Brain microvascular endothelial cell (primary cell): Measurements from ENCODE around the gene LETM1.

Experiments used
- DNase-seq: peaks from one replicate; pipeline ENCODE4 v3.0.0-alpha.2; 2020
- H3K27ac ChIP-seq: fragments of 250-450 bp; sonication (Bioruptor Pico); 2 replicates; pipeline ENCODE4 v1.5.1; 2020; ENCODE audit warnings: mild to moderate bottlenecking, moderate library complexity
- H3K27me3 ChIP-seq: fragments of 250-450 bp; sonication (Bioruptor Pico); replicated peaks from 2 replicates; pipeline ENCODE4 v1.5.1; 2020; ENCODE audit warnings: mild to moderate bottlenecking
- H3K36me3 ChIP-seq: fragments of 250-450 bp; sonication (Bioruptor Pico); replicated peaks from 2 replicates; pipeline ENCODE4 v1.5.1; 2020; ENCODE audit warnings: mild to moderate bottlenecking
- H3K4me3 ChIP-seq: 2 replicates; pipeline ENCODE4 v1.5.1; 2011; ENCODE audit warnings: low read depth, mild to moderate bottlenecking, control low read depth, low read length, moderate library complexity
- in situ Hi-C: cut with HindIII; loops from 2 replicates; pipeline ENCODE4 v1.10.0; 2017; ENCODE audit warnings: low sequenced_read_pairs, low pct_ligation_motif_present
- TF ChIP-seq, protein P1 (sequence below): IDR thresholded peaks from 2 replicates; pipeline ENCODE4 v1.5.1; 2011; ENCODE audit warnings: low read depth, mild to moderate bottlenecking, moderate library complexity, low read length, control low read depth, inconsistent platforms; ENCODE audit errors: missing control alignments

LETM1 gene

DNA sequence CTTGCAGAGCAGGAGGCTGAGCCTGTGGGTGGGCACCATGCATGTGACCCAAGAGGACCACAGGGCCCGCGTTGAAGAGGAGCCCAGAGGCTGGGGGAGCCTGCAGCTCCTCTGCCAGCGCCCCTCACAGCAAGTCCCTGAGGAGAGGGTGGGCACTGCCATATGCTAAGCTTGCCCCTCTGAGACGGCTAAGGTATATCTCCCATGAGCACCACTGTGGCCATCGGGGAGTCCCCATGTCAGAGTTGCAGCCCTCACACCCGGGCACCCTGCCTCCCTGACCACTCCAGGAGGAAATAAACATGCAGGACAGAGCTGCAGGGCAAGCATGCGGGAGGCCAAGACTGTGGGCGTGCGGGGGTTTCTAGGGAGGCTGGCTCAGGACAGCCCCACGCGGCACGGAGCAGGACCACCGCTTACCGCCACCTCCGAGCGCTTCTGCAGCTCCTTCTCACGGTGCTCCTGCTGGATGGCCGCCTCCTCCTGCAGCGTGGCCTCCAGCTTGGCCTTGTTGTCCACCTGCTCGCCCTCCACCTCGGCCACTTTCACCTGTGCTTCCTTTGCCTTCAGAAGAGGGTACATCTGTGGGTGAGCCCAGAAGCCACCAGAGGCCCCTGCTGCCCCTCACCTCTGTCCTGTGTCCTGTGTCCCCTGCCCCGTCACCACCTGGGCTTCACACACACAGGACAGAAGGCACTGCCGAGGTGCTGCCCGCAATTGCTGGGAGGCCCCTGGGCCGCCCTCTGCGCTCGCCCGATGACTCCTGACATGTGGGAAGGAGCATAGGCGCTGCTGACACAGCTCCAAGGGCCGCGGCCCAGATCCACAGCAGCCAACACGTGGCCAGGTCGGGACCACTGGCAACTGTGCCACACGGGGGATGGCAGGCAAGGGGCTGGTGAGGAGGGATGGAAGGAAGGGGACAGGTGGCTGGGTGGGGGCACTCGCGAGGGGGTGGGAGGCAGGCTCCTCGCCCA, 33.1 kb downstream of the LETM1 start:
- H3K27me3 ChIP-seq, result no peaks in the 10 kb centered on the region
- H3K36me3 ChIP-seq, result peaks cover 82% of the 10 kb centered on the region
- TF ChIP-seq, protein P1, sequence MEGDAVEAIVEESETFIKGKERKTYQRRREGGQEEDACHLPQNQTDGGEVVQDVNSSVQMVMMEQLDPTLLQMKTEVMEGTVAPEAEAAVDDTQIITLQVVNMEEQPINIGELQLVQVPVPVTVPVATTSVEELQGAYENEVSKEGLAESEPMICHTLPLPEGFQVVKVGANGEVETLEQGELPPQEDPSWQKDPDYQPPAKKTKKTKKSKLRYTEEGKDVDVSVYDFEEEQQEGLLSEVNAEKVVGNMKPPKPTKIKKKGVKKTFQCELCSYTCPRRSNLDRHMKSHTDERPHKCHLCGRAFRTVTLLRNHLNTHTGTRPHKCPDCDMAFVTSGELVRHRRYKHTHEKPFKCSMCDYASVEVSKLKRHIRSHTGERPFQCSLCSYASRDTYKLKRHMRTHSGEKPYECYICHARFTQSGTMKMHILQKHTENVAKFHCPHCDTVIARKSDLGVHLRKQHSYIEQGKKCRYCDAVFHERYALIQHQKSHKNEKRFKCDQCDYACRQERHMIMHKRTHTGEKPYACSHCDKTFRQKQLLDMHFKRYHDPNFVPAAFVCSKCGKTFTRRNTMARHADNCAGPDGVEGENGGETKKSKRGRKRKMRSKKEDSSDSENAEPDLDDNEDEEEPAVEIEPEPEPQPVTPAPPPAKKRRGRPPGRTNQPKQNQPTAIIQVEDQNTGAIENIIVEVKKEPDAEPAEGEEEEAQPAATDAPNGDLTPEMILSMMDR, result no peak
- no peak overlapping the region for H3K4me3 ChIP-seq
- DNase-seq, result no peak
- H3K27ac ChIP-seq, result no peak overlapping the region
- in situ Hi-C loops, result no loop called here

DNA sequence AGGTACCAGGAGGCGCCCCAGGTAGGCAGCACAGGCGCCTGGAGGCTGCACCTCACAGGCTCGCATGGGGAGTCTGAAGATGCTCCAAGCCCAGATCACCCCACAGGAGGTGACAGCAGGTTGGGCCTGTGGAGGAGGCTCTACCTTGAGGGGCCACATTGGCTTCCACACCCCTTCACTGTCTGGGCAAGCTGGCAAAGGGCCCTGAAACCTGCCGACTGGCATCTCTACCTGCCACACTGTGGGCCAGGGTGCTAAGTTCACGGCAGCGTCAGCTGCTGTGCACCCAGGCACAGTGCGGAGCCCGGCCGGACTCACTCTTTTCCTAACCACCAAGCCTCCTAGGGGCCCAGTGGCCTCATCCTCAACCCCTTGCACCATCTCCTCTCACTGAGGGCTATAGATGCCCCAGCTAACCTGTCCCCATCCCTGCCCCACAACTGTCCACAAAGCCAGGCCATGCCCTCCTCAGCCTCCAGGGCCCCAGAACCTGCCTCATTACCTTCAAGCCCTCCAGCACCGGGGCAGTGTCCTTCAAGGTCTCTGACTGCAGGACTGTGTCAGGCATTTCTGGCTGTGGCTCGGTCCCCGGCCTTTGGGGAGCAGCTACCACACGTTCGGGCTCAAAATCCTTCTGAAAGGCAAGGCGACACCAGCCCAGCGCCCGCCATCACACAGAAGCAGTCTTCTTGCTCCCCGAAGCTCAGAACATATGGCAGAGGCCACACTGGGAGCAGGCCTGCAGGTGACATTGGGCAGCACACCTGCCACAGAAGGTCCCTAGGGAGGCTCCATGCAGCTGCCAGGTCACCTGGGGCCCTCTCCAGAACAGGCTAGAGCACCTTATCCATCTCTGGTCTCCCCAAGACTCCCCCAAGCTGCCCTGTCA, 34.0 kb downstream of the LETM1 start:
- Histone ChIP-seq H3K27ac (no peak overlapping the region), H3K4me3 (no peak overlapping the region), H3K36me3 (peaks cover 87% of the 10 kb centered on the region), H3K27me3 (no peaks in the 10 kb centered on the region)
- TF ChIP-seq, protein P1, result no peak
- no peak for DNase-seq
- in situ Hi-C loops, result no loop called here

DNA sequence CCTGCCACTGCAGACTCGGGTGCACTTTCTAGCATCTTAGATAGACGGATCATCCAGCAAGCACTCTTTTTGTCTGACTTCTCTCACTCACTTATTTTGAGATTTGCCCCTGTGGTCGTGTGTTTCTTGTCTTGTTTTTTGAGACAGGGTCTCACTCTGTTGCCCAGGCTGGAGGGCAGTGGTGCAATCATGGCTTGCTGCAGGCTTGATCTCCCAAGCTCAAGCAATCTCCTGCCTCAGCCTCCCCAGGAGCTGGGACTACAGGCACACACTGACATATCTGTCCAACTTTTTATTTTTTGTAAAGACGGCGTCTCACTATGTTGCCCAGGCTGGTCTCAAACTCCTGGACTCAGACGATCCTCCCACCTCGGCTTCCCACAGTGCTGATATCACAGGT, 36.1 kb downstream of the LETM1 start:
- TF ChIP-seq, protein P1, result no peak
- peaks cover 84% of the 10 kb centered on the region for H3K36me3 ChIP-seq
- no peak overlapping the region for H3K4me3 ChIP-seq
- H3K27ac ChIP-seq, result no peak overlapping the region
- in situ Hi-C loops, result no loop called here
- no peak for DNase-seq
- no peaks in the 10 kb centered on the region for H3K27me3 ChIP-seq

DNA sequence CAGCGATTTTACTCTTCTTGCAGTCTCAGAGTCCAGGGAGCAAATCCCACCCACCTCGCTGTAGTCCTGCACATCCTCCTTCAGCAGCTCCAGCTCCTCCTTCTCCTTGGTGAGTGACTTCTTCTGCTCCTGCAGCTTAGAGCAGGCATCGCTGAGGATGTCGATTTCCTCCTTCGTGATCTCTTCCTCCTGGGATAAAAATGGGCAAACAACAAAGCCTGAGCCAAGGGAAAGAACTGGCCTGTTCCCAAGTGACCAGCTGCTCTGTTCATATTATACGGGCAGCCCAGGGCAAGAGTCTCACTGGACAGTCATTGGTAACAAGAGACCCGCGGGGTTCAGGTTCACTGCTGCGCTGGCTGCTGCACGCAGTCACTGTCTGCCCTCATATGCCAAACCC, 36.7 kb downstream of the LETM1 start:
- Histone ChIP-seq H3K27me3 (no peaks in the 10 kb centered on the region), H3K4me3 (no peak overlapping the region), H3K27ac (no peak overlapping the region), H3K36me3 (peaks cover 83% of the 10 kb centered on the region)
- DNase-seq, result no peak
- in situ Hi-C loops, result no loop called here
- TF ChIP-seq, protein P1, result no peak

DNA sequence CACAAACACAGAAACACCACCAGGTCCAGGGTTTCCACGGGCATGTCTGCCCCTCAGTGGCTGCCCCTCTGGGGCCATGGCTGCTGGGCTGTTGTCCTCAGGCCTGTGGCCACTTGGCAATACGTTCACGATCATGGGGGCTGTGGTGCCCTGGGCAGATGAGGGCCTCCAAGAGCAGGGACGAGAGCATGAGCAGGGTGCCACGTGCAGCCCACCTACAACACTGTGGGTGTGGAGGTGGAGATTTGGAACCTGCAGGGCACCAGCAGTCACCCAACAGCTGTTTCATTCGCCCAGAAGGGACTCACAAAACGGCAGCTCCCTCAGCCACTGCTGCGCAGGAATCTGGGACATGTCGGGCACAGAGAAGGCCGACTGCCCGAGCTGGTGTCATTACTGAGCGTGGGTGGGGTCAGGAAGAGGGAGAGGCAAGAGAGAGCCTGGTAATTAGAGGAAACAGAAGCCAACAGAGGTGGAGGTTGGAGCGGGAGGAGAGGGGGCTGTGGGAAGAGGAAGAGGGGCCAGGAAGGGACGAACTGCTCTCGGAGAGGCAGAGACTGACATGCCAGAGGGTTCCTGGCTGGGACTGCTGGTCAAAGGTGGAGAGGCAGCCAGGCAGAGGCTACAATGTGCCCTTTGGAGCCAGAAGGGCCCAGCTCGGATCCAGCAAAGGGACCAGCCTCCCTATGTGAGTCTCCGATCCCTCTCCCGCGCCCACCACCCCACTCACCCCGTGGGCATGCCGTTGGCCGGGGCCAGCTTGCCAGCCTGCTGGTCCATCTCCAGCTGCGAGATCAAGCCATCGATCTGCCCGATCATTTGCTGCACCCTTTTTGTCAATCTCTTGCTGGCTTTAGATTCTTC, 39.7 kb downstream of the LETM1 start:
- TF ChIP-seq, protein P1, result no peak
- Histone ChIP-seq H3K36me3 (peaks cover 67% of the 10 kb centered on the region), H3K27ac (no peak overlapping the region), H3K27me3 (no peaks in the 10 kb centered on the region), H3K4me3 (no peak overlapping the region)
- DNase-seq, result no peak
- in situ Hi-C loops, result no loop called here
